Panc1 (cell line): Measurements from ENCODE around the gene HM13. TPM values are rescaled to one million over a fixed set of nuclear protein-coding genes. Genes with fewer than 3 reads are reported as not detected.
"Not testable (repeated sequence)": the region's sequence is repeated elsewhere in the genome, so short reads cannot be mapped to it uniquely, and the experiment has no call there.

Experiments
- ATAC-seq: fragments of 200-7000 bp; cut with Tn5 transposase; 2 replicates; pipeline ENCODE4 v1.9.1; 2020; ENCODE audit warnings: mild to moderate bottlenecking, moderate library complexity
- BruUV-seq: library from RNA; stranded (reverse); fragments of 400-500 nt; replicated peaks from 2 replicates; lab custom pipeline; 2021; lab: Mats Ljungman, UMichigan
- CTCF ChIA-PET: fragments of 300-600 bp; sonication (Branson Sonifier 250); formaldehyde crosslinking; loops from one replicate; lab custom pipeline; 2022; ENCODE audit warnings: antibody characterized with exemption; lab: Charles Lee
- POLR2A ChIA-PET: fragments of 300-600 bp; sonication (Branson Sonifier 250); formaldehyde crosslinking; loops from one replicate; lab custom pipeline; 2022; ENCODE audit warnings: antibody characterized with exemption; lab: Charles Lee
- DNase-seq: peaks from one replicate; pipeline ENCODE4 v3.0.0-alpha.2; 2010; ENCODE audit warnings: low read depth, low spot score
- H3K27ac ChIP-seq: 2 replicates; pipeline ENCODE4 v1.5.1; 2011; ENCODE audit warnings: mild to moderate bottlenecking, low read length, inconsistent platforms
- H3K27me3 ChIP-seq: fragments of 200-500 bp; sonication (Bioruptor generic); 2 replicates; pipeline ENCODE4 v1.6.0; 2014; ENCODE audit warnings: low read length, inconsistent platforms; ENCODE audit not compliant: control insufficient read depth, insufficient read depth
- H3K36me3 ChIP-seq: fragments of 200-500 bp; sonication (Bioruptor generic); 2 replicates; pipeline ENCODE4 v1.5.1; 2014; ENCODE audit warnings: inconsistent platforms, mild to moderate bottlenecking, low read length, moderate library complexity; ENCODE audit not compliant: control insufficient read depth, insufficient read depth
- H3K4me1 ChIP-seq: 2 replicates; pipeline ENCODE4 v1.5.1; 2011; ENCODE audit warnings: inconsistent platforms, mild to moderate bottlenecking, low read length, moderate library complexity; ENCODE audit not compliant: control insufficient read depth, insufficient read depth
- H3K4me3 ChIP-seq, 2 experiments: 2 replicates each; pipeline ENCODE4 v1.5.1; 2011 to 2012; ENCODE audit warnings: low read depth in 2 of 2, low read length in 2 of 2, mild to moderate bottlenecking in 2 of 2, inconsistent platforms in 1 of 2, moderate library complexity in 1 of 2
- H3K9me3 ChIP-seq: fragments of 200-500 bp; sonication (Bioruptor generic); 2 replicates; pipeline ENCODE4 v1.5.1; 2014; ENCODE audit warnings: low read depth, mild to moderate bottlenecking, inconsistent platforms, low read length, moderate library complexity; ENCODE audit not compliant: control insufficient read depth, insufficient read depth
- CTCF ChIP-seq: fragments of 450-650 bp; IDR thresholded peaks from 2 replicates; pipeline ENCODE4 v1.5.1; 2017; ENCODE audit warnings: mild to moderate bottlenecking
- POLR2AphosphoS5 ChIP-seq: IDR thresholded peaks from 2 replicates; pipeline ENCODE4 v1.6.1; 2012; ENCODE audit warnings: mild to moderate bottlenecking, low read depth, low read length, moderate library complexity
- REST ChIP-seq, 2 experiments: IDR thresholded peaks; 2 replicates each; pipeline ENCODE4 v1.6.1; 2011 to 2012; ENCODE audit warnings: low read depth in 2 of 2, control low read depth in 1 of 2, low read length in 1 of 2, mild to moderate bottlenecking in 1 of 2, moderate library complexity in 1 of 2; ENCODE audit not compliant: insufficient read depth in 1 of 2
- SIN3A ChIP-seq: IDR thresholded peaks from 2 replicates; pipeline ENCODE4 v1.6.1; 2012; ENCODE audit warnings: low read depth, mild to moderate bottlenecking, low read length, moderate library complexity, borderline replicate concordance; ENCODE audit not compliant: insufficient read depth
- TCF7L2 ChIP-seq: IDR thresholded peaks from 2 replicates; pipeline ENCODE4 v1.6.1; 2011; ENCODE audit warnings: mild to moderate bottlenecking, low read depth, low read length, inconsistent platforms
- in situ Hi-C: cut with HindIII; loops from 2 replicates; pipeline ENCODE4 v1.10.0; 2016; ENCODE audit warnings: low sequenced_read_pairs, low pct_unique_long_range_greater_than_20kb
- intact Hi-C: fragments of 100-400 bp; cut with micrococcal nuclease; formaldehyde crosslinking; loops from one replicate; pipeline ENCODE4 v1.10.0; 2022; ENCODE audit not compliant: unreplicated experiment
- total RNA-seq: library from RNA; stranded (reverse); gene quantifications from one replicate; pipeline ENCODE4 v1.2.1, GENCODE V29; 2021; ENCODE audit not compliant: unreplicated experiment

The HM13 gene
- total RNA-seq, 1 experiment from 2014 or later: 337 TPM

GRCh38 chr20:31595654-31596411, 81.6 kb downstream of the HM13 start:
- in situ Hi-C loops: no loop called here
- H3K36me3 ChIP-seq: no peaks in the 10 kb centered on the region
- peak overlapping the region; percentile 48 to 73 for H3K4me3 ChIP-seq
- ChIA-PET POLR2A (interaction anchor here (0.6 to 2.7 kb wide), 5 partner anchors 9 to 128 kb away, joined by 3 to 39 read pairs (median 18); partner anchors contain the start of gene ID1), CTCF (interaction anchor here (0.6 to 2.1 kb wide), 7 partner anchors 9 to 34 kb away, joined by 3 to 26 read pairs (median 7); no protein-coding TSS in a partner anchor)
- DNase-seq (no peak), ATAC-seq (peak; percentile 74)
- no peaks in the 10 kb centered on the region for H3K27me3 ChIP-seq
- no TSS peak for BruUV-seq
- H3K27ac ChIP-seq: peak overlapping the region; percentile 97
- TF ChIP-seq SIN3A (no peak), CTCF (no peak), TCF7L2 (peak; percentile 45; the same call in 1 of the 2 replicates), REST (IDR thresholded peaks at IDR 0.05; ENCODE audit: insufficient read depth in 1 of 2, low read depth in 2 of 2, low read length in 1 of 2) (0 out of 4 replicates have a peak, but pooled peaks of 1 of the 2 experiments have one; percentile 14), POLR2AphosphoS5 (peak; percentile 91)
- no peaks in the 10 kb centered on the region for H3K9me3 ChIP-seq
- peaks cover 50% of the 10 kb centered on the region for H3K4me1 ChIP-seq
- intact Hi-C loops: no loop called here

- Histone ChIP-seq H3K4me1 (peaks cover 45% of the 10 kb centered on the region), H3K4me3 (peak overlapping the region in 1 of 2 experiments; percentile 73; a peak in 2 of 4 replicates), H3K27ac (peak overlapping the region; percentile 97)
- ATAC-seq, H3K36me3 ChIP-seq, in situ Hi-C loops, H3K27me3 ChIP-seq, intact Hi-C loops, BruUV-seq, DNase-seq, H3K9me3 ChIP-seq: not testable (repeated sequence)
- CTCF ChIA-PET: interaction anchor here (0.6 to 2.1 kb wide), 8 partner anchors 9 to 34 kb away, joined by 3 to 26 read pairs (median 7); no protein-coding TSS in a partner anchor
- TF ChIP-seq POLR2AphosphoS5: peak; percentile 12; the same call in 1 of the 2 replicates
- POLR2A ChIA-PET: interaction anchor here (0.8 to 2.7 kb wide), 4 partner anchors 9 to 23 kb away, joined by 15 to 39 read pairs (median 26); partner anchors contain the start of gene ID1
Measured at GRCh38 chr20:31596412-31596715, 82.1 kb downstream of the HM13 start.
